Measurements from ENCODE around the gene PLPPR2.
"Not testable (repeated sequence)": the region's sequence is repeated elsewhere in the genome, so short reads cannot be mapped to it uniquely, and the experiment has no call there.

The PLPPR2 gene

DNA sequence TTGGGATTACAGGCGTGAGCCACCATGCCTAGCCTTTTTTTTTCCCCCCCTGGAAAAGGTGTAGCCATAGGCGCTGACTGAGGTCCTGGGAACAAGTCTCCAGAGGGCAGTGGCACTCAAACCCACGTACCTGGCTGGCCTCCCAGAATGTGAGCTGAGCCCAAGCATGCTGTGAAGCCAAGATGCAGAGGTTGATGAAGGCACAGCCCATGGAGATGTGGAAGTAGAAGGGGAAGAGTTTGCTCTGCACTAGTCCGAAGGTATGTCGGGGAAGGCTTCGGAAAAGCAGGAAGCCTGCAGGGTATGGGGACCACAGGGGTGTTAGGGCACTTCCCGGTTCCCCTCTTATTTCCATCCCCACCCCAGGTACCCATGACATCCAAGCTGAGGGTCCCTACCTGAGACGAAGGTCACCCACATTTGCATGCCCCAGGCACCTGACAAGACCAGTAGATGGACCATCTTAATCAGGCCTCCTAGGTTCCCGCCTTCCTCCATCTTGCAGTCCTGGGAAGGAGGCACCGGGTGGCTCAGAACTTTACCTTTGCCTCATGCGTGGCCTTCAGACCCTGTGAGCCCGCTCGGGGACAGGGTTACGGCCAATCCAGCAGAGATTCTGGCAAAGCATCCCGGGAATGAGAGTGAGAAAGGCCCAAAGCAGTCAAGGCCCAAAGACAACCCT lies 10.0 kb upstream of the PLPPR2 start:
- no peak for TF ChIP-seq CTCF (conservative IDR thresholded peaks at IDR 0.05; ENCODE audit: low read depth, low read length)
- no peak for DNase-seq (ENCODE audit: low read depth)
- H3K4me3 ChIP-seq (ENCODE audit: low read depth, low read length) = peak overlapping the region; percentile 83

DNA sequence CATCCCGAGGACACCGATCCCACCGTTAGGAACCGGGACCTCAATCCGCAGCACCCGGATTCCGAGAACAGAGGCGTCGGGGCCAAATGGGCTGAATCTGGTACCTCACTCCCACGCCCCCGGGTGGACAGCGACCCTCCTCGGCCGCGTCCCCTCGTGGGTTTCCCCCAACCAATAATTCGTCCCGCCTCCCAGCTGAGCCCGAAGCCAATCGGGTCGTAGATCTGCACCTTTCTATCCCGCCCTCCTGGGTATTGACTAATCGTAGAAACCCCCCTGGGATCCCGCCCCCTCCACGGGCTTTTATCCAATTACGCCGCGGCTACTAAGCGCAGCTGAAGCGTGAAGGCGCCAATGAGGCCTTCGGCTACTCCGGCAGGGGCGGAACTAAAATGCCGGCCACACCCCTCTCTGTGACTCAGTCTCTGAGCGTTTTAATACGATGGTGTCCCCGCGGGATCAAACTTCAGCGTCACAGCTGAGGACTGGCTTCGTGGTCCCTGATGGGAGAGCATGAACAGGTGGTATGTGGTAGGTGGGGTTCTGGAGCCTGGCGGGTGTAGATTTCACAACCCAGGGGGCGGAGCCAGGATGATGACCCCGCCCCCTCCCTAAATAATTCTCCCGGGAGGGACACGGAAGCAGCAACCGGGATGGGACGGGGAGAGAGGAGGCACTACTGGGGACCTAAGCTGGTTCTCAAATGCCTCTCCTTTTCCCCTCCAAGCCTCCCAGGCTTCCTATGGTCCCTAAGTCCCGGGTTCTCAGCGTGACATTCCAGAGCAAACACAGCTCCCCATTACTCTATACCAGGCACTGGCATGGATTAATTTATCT lies 8.9 kb upstream of the PLPPR2 start, which contains the start of the genes CCDC159 and TMEM205:
Gene CCDC159 (plus strand): TSS at position 416 of the 837 bp plus-strand sequence. CDS start 88 bp downstream, at position 504.
Gene TMEM205 (minus strand): TSS at position 165 of the 837 bp plus-strand sequence. CDS start 649 bp downstream, outside the sequence.
- H3K4me3 ChIP-seq (ENCODE audit: low read depth, low read length) = peak within 1 kb of the TSS; percentile 83
- DNase-seq (ENCODE audit: low read depth) = peak; percentile 99
- no peak for TF ChIP-seq CTCF (conservative IDR thresholded peaks at IDR 0.05; ENCODE audit: low read depth, low read length)

GRCh38 chr19:11347546-11348039 lies 7.6 kb upstream of the PLPPR2 start:
- no peak overlapping the region for H3K4me3 ChIP-seq (ENCODE audit: low read depth, low read length)
- no peak for TF ChIP-seq CTCF (conservative IDR thresholded peaks at IDR 0.05; ENCODE audit: low read depth, low read length)
- DNase-seq (ENCODE audit: low read depth) = no peak

DNA sequence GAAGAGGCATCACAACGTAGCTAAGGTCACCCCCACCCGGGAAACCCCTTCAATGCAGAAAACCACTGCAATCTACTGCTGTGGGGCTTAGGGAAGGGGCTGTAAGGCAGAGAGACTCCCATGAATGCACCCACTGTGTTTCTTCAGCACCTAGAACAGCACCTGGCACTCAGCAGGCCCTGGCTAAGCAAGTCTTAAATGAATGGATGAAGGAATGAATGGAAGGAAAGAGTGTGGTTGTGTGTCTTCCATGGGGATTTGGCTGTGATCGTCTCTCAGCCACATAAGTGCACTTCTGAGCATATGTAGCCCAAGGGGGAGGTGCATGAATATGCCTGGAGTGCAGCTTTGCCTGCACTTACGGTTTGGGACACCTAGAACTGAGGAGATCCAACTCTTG lies 6.1 kb upstream of the PLPPR2 start:
- no peak for TF ChIP-seq CTCF (conservative IDR thresholded peaks at IDR 0.05; ENCODE audit: low read depth, low read length)
- DNase-seq (ENCODE audit: low read depth) = no peak
- H3K4me3 ChIP-seq (ENCODE audit: low read depth, low read length) = no peak overlapping the region

GRCh38 chr19:11354102-11354501 lies 1.1 kb upstream of the PLPPR2 start:
- H3K4me3 ChIP-seq (ENCODE audit: low read depth, low read length); DNase-seq (ENCODE audit: low read depth): not testable (repeated sequence)

DNA sequence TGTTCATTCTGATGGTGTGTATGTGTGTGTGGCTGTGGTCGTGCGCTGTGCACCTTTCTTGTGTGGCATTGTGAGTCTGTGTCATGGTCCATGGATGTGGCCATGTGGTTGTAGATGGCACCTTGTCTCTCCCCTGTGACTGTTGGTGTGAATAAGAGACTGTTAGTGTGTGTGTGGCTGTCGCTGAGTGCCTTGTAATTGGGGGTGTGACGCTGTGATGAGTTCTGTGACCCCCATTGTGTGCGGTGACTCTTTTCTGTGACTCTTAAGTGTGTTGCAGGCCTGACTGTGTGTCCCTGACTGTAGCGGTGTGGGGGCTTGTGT lies 804 bp downstream of the PLPPR2 start:
- TF ChIP-seq CTCF (conservative IDR thresholded peaks at IDR 0.05; ENCODE audit: low read depth, low read length) = no peak
- H3K4me3 ChIP-seq (ENCODE audit: low read depth, low read length) = peak overlapping the region; percentile 72
- no peak for DNase-seq (ENCODE audit: low read depth)

DNA sequence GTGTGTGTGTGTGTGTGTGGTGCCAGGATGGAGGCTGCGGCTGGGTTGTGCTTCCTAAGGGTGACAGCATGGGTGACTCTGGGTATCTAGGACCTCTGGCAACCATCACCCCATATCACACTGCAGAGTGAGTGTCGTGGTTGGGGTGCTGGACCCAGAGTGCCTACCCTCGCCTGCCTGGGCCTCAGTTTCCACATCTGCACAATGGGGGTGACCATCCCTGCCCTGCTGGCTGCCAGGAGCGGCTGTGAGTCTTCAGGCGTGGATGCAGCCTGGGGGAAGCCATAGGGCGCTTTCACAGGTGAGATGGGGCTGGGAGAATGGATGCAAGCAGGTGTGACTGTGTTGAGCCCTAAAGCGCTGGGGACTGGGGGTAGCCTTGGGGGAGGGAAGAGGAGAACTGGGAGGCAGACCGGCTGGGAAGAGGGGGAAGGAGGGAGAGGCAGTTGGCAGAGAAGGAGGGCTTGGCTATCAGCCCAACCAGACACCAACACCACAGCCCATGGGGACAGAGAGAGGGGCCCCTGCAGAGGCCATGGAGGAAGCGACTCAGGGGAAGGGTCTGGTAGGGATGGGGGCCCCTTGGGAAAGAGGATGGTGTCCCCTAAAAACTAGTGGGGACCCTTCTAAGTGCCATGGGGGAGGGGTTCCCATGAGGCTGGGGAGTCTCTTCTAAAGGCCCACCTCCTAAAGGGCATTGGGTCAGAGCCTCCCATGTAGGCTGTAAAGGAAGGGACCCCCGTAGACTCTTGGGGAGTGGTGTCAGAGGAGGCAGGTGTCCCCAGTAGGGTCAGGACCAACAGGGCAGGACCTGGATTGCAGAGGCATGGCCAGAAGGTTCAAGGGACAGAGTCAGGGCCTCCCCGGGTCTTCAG lies 1.7 kb downstream of the PLPPR2 start:
- no peak for DNase-seq (ENCODE audit: low read depth)
- no peak for TF ChIP-seq CTCF (conservative IDR thresholded peaks at IDR 0.05; ENCODE audit: low read depth, low read length)
- H3K4me3 ChIP-seq (ENCODE audit: low read depth, low read length) = no peak overlapping the region
